ENCODE measurements around the gene CCDC85C.

CCDC85C gene

DNA sequence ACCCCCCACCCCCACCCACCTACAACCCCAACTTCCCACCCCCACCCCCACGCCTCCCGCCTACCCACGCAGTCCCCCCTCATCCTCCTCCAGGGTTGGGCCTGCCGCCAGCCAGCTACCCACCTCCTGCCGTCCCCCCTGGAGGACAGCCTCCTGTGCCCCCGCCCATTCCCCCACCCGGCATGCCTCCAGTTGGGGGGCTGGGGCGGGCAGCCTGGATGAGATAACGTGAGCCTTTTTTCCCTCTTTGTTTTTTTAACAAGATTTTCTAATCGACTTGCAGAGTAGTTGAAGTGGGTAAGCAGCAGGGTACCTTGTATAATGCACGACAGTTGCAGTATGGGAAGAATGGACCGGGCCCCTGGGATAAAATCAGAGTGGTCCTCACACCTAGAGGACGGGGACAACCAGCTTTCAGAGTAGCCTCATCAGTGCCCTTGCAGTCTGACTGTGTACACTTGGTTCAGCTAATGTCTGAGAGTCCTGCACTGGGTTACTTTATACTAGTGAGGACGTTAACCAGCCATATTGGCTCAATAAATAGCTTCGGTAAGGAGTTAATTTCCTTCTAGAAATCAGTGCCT lies 93.4 kb downstream of the CCDC85C start:
- DNase-seq (ENCODE audit: low read depth, low spot score) = no peak

DNA sequence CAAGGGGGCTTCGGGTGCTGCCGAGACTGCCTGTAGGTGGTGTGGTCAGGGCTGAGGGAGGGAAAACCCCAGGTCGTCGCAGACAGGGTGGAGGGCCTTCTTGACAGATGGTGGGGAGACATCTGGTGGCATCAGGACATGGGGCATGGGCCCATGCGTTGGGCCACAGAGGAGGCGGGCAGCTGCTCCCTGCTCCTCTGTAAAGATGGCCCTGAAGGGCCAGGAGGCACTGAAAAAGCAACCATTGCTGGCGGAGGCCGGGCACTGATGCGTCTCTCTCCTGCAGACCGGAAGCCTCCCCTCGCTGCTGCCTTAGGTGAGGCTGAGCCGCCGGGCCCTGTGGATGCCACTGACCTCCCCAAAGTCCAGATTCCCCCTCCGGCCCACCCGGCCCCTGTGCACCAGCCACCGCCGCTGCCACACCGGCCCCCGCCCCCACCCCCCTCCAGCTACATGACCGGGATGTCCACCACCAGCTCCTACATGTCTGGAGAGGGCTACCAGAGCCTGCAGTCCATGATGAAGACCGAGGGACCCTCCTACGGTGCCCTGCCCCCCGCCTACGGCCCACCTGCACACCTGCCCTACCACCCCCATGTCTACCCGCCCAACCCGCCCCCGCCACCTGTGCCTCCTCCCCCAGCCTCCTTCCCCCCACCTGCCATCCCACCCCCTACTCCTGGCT lies 94.0 kb downstream of the CCDC85C start:
- DNase-seq (ENCODE audit: low read depth, low spot score) = no peak

DNA sequence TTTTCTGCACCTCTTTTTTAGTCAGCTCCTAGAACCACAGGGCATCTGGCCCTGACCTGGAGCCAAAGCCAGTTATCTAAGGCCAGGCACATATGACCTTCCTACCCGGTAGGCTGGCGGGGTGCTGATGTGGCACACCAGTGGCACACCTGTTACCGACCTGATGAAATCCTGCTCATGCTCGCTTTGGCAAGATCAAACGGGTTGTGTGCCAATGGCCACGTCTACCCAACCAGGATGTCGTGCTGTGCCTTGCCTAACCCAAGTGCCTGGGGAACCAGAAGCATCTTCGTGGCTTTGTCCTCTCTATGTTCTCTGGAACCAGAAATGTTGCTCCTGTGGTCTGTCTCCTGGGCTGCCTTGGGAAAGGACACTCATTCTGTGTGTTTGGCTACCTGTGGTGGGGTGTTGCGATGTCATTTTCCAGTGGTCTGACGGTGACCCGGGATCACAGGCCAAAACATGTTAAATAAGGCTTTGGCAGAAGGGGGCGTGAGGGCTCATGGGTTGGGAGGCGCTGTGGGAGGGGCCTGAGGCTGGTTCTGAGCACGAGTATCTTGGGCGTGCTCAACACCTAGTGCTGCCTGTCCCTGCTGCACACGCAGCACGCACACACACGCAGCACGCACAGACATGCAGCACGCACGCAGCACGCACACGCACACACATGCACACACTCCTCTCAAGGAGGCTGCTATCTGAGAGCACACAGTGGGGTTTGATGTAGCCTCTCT lies 94.9 kb downstream of the CCDC85C start:
- DNase-seq (ENCODE audit: low read depth, low spot score) = no peak

DNA sequence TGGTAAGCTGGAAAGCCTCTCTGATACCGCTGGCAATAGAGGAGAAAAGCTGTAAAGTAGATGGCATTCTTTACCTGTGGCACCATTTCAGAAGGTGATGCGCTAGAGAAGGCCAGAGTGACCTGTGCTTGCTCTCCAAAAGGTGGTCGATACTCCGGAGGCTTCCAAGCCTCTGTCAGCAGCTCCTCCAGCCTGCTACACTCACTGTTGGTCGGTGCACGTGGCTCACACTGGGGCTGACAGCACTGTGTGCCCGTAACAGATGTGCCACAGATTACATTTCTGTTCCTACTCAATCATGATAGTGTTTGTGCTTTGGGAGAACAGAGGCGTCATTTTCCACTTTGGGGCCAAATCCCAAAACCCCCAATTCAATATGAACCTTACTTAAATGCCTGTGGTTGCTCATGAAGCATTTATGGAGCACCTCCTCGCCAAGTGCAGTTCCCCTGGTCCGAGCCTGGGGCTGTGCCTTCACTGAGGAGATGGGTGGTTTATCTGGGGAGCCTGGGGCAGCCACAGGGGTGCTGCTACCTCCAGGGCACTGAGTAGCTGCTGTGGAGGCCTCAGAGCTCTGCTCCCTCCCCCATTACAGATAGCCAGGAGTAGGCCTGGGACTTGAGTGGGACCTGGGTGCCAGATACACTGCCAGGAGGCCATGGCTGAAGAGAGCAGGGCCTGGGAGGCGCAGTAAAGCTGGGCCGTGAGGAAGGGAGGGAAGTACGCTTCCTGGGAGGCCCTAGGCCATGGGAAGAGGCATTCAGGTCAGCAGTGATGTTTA lies 96.0 kb downstream of the CCDC85C start:
- DNase-seq (ENCODE audit: low read depth, low spot score) = no peak

DNA sequence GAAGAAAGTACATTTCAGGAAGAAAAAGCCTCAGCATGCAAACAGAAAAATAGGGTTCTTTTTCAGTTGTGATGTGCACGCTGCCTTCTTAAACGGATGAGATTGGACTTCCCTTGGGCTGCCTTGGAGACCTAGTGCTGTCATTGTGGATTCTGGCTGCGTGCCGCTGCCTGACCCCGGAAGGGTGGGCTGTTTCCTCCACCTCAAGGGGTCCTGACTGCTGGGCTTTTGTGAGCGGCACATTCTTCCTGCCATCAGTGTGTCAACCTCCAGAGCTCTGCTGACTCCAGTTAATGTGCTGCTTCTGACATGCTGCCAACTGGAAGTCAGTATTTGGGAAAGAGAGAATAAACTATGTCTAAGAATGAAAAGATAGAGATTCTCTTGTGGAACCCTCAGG lies 97.7 kb downstream of the CCDC85C start:
- DNase-seq (ENCODE audit: low read depth, low spot score) = no peak

DNA sequence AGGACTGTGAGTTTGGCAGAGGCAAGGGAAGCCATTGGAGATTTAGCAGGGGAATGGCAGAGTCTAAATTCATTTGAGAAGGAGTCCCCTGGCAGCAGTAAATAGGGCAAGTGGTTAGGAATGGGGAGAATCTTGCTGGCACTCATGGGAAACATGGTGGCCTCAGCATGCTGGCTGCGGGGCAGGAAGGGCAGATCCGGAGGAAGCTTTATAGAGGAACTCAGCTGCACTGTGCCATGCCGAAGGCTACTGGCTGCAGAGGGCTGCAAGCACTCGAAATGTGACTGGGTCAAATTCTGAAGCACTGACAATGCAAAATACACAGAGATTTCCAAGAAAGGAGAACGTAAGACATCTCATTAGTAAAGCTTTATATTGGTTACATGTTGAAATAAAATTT lies 98.9 kb downstream of the CCDC85C start:
- DNase-seq (ENCODE audit: low read depth, low spot score) = no peak

DNA sequence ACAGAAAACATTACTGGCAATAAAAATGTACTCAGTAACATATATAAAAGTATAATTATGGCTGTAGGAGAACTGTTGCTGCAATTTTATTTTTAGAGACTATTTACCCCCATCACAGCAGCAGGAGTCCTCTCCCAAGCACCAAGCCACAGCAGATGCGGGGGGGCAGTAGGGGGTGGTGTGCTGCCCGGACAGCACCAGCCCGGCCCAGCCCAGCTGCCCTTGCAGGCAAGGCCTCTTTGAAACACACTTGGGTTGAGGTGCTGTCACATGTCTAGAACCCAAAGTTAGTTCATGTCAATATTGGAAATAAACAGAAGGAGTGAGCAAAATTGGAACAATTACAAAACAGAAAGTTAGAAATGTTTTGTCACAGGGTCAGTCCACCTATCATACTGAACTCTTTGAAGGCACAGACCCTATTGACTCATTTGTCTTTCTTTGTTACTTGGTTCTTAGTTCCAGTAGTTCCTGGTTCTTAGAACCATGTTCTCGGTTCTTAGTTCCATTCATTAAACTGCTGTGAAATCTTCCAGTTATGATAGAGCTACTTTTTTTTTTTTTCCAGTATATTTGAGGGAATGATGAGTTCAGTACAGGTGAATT lies 100.1 kb downstream of the CCDC85C start:
- DNase-seq (ENCODE audit: low read depth, low spot score) = no peak

DNA sequence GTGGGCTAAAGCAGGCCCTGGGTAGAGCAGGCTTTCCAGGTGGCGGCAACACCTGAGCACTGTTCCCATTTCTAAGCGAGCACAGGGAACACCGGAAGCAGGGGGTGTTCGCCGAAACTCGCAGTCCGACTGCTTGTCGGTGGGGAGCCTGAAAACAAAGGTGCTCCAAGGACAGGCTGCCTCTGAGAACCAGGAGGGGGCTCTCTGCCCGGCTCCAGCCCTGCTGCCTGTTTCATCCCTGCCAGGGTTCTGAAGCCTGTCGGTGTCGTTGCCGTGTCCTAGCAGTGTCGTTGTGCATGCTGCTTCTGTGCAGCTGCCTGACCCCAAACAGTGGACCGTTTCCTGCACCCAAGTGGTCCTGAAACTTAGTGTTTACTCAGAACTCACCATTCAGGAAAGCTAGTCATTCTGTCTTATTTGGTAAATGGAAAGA lies 101.0 kb downstream of the CCDC85C start:
- DNase-seq (ENCODE audit: low read depth, low spot score) = no peak

DNA sequence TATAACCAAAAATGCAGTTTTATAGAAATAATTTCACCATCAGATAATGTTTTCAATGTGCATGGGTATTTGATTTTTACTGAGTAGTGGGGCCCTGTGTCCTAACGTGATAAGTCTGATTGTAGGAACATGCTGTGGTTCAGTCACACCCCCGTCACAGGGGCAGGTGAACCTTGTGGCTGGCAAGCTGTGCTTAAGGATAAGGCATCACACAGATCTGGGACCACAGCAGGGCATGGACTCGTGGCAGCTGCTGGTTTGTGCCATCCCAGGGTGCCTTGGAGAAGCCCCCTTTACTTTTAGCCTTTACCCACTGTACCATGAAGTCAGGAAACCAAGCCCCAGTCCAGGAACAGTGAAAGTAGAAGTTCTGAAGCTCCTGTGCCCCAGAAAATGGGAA lies 106.1 kb downstream of the CCDC85C start:
- no peak for DNase-seq (ENCODE audit: low read depth, low spot score)

DNA sequence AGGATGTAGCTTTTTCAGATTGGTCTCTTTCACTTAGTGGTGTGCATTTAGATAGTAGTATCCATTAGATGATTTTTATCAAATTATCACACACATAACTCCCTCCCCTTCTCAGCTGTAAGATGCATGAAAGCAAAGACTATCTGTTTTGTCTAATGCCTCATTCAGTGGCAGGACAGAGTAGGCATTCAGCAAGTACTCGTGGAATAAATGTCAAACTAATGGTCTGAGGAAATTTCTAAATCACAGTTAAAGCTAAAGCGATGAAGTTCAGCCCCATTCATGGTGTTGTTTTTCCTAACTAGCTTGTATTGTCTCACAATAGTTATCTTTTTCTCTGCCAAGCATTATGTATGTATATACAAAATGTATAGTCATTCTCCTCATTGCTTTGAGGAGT lies 106.7 kb downstream of the CCDC85C start:
- DNase-seq (ENCODE audit: low read depth, low spot score) = no peak

DNA sequence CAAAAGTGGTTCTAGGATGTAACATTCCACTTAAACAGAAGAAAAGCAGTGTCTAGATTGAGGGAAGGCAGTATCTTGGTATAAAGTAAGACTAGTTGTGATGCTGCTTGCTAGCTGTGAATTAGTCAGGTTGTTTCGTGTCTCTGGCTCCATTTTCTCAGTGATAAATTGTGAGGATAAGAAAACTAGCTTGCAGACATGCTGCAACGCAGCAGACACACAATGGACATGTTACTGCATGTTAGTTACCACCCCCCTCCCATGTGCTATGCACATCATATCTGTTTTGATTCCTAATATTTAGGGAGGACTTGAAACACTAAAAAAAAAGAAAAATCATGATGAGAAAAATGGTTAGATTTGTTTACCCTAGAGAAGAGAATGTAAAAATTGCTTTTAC lies 119.9 kb downstream of the CCDC85C start:
- DNase-seq (ENCODE audit: low read depth, low spot score) = no peak

DNA sequence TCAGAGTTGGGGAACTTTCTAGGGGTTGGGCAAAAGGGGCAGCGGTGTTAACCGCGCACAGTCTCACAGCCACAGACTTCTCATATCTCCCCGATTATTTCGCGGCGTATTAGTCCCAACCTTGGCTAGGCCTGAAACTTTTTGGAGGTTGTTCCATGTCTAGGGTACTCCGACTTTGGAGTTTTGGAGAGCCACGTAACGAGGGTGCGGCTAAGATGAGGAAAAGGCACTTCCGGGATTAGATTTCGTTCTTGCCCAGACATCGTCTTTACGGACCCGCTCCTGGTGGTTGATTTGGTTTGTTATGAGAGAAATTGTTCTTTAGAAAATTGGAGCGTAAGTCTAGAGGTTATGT lies 122.3 kb downstream of the CCDC85C start:
- no peak for DNase-seq (ENCODE audit: low read depth, low spot score)

DNA sequence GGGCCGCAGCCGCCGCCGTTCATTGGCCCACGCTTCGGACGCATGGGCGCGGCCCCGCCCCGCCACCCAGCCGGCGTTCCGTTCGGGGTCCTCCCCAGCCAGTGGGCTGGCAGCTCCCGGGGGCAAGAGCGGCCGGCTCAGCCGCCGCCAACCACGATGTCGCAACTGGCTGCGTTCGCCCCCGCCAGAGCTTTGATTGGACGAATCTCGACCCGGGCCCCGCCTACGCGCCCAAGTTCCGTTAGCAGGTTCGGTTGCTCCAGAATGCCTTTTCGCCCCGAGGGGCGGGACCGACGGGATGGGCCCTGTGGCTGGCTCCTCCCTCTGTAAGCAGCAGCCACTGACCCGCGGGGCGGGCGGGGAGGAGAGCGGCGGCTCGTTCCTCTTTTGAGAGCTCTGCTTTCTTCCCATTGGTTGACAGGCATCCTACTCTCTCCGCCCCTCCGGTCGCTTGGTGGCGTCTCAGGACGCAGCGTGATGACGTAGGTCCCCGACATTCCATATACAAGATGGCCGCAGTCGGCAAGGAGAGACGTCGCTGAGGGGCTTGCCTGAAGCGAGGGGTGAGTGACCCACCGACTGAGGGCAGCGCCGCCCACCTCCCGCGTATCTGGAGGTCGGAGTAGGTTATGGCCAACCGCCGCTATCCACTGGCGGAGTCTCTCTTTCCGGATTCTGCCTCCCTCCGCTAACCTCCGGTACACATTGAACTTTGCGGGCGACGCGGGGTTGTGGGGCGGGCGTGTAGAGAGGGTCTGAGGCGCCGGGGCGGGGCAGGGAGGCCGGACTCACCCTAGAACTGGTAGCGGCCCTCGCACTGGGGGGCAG lies 122.9 kb downstream of the CCDC85C start, which contains the start of gene CCNK:
TSS of gene CCNK (plus strand) at position 493 of the 828 bp plus-strand sequence. CDS start 11,269 bp downstream, outside the sequence.
- peak; percentile 99 for DNase-seq (ENCODE audit: low read depth, low spot score)

DNA sequence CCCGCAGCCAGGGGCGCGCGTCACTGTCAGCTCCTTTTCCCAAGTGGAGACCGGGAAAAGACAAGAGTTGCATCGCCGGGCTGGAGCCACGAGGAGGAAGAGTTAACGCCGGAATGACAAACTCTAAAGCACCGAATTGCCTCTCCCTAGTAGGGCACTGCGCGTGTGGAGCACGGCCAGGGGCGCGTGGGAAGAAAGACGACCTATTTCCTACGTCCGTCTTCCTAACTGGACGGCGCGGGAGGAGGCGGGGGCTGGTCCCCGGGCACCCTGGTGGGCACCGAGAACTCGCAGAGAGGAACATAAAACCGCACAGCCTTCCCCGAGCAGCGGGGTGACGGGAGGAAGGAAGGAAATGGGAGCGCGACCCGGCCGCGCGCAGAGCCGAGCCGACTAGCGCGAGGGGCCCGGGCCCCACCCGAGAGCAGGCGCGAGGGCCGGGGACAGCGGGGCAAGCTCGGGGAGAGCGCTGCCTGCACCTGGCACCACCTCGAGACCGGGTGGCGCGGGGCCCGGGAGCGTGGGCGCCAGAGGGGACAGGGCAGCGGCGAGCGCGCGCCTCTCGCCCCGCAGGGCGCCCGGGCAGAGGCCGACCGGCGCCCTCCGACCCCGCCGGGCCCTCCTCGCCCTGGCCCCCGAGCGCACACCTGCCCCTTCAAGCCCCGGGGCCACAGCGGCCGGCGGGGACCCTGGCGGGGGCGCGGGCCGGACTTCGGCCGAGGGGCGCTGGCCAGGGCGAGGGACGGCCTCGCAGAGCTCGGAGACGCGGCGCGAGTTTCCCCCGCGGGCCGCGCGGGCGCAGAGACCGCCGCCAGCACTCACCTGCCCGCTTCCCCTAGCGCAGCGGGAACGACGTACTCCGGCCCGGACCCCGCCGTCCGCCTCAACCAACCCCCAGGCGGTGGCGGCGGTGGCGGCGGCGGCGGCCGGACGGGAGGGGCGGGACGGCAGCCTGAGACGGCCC lies 123.8 kb downstream of the CCDC85C start, which contains the start of gene SETD3:
TSS of gene SETD3 (minus strand) at position 954 of the 964 bp plus-strand sequence. CDS start 15,054 bp downstream, outside the sequence.
- peak; percentile 24 for DNase-seq (ENCODE audit: low read depth, low spot score)

DNA sequence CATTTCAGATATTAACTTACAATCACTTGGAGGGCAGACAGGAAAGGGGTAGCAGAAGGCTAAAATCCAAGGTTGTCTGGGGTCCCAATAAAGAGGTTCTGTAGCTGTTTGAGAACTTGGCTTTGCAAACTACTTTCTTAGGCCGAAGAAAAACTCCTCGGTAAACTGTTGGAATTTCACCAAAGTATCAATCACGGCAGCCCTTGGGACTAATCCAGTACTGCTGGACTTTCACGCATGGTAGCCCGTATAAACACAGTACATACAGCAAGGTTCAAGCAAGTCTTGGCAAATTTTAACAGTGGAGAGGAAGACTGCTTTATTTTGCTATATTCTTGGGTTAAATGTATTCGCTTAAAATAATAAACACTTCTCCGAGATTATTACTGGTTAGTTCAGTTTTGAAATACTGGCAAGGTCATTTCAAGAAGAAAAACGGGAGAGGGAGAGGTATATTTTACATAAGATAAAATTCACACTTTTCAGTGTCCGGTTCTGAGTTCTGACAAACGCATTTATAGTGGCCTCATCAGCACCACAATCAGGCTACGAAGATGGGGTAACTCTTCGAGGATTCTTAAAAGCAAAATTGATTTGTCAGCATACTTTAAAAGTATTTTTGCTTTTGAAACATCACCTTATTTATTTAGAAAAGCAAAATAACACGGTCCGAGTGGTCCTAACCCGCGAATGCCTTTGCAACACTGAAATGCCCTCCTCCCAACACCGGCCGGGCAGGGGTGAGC lies 124.7 kb downstream of the CCDC85C start:
- DNase-seq (ENCODE audit: low read depth, low spot score) = no peak

DNA sequence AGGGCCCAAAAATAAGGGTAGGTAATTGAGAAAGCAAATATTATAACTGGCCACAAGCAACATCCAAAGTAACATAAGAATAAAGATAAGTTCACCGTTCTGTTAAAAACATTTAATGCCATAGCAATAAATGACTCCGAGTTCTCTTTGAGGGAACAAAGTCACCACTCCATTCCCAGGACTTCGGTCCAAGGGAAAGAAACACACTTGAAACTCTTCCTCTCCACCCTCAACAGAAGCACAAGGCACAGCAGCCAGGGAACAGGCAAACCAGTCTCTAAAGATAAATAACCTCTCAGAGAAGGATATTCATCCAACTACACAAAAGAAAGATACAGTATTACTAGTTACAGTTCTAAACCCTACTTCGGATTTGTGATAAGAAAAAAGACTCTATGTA lies 125.9 kb downstream of the CCDC85C start:
- no peak for DNase-seq (ENCODE audit: low read depth, low spot score)

DNA sequence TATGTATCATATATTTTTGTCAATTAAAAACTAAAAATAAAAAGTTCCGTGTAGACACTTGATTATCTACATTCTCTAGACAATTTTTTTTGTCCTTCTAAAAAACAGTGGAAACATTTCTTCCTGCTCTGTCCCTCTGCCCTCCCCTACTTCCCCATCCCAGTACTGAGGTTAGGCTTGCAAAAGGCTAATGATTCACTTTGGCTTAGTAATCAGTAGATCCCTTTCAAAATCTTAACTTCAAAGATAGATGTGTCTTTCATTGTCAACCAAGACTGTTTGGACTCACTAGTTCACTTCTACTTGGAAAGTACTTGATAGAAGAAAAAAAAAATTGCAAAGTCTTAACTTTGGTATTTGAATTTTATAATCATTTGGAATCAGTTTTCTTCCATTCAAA lies 127.1 kb downstream of the CCDC85C start:
- DNase-seq (ENCODE audit: low read depth, low spot score) = no peak

DNA sequence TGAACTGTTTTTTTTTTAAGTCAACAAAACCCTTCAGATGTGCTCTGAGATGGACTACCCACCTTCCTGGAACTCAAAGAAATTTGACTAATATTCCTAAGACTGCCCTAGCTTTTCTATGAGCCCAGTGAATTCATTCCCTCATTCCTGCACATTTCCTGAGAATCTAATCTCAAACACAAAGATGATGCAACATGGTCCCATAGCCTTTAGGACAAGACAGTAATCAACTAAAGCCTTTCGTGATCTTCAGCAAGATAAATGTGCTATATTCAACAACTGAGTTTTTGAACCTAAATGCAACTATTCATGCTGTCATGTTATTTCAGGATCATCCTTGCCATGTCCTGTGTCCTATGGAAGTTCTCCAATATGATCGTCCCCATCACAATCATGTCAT lies 128.3 kb downstream of the CCDC85C start:
- no peak for DNase-seq (ENCODE audit: low read depth, low spot score)

DNA sequence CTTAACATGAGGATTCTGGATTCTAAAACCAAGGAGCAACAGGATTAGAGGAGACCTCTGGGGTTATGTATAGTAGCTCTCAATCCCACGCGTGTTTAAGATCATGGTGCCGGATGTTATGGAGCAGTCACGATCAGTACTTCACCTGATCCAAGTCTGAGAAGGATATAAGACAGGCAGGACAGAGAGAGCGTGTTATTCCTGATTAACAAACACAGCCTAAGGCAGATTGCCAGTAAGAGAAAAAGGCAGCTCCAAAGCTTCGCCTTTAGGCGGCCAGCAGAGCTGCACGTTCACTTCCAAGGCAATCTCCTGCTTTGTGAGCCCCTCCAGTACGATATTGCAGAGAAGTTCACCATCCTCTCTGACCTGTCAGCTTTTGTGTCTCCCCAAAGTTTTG lies 128.8 kb downstream of the CCDC85C start:
- DNase-seq (ENCODE audit: low read depth, low spot score) = no peak

All from smooth muscle cell of the brain vasculature (primary cell).